HG02759 (cell line): ENCODE results near the gene EXD3.
"Not testable (repeated sequence)": the region's sequence is repeated elsewhere in the genome, so short reads cannot be mapped to it uniquely, and the experiment has no call there.

Source experiments
- ATAC-seq: cut with Tn5 transposase; IDR thresholded peaks from one replicate; pipeline ENCODE4 v1.9.1; 2021; ENCODE audit warnings: mild to moderate bottlenecking, moderate library complexity; ENCODE audit not compliant: unreplicated experiment

The EXD3 gene, protein sequence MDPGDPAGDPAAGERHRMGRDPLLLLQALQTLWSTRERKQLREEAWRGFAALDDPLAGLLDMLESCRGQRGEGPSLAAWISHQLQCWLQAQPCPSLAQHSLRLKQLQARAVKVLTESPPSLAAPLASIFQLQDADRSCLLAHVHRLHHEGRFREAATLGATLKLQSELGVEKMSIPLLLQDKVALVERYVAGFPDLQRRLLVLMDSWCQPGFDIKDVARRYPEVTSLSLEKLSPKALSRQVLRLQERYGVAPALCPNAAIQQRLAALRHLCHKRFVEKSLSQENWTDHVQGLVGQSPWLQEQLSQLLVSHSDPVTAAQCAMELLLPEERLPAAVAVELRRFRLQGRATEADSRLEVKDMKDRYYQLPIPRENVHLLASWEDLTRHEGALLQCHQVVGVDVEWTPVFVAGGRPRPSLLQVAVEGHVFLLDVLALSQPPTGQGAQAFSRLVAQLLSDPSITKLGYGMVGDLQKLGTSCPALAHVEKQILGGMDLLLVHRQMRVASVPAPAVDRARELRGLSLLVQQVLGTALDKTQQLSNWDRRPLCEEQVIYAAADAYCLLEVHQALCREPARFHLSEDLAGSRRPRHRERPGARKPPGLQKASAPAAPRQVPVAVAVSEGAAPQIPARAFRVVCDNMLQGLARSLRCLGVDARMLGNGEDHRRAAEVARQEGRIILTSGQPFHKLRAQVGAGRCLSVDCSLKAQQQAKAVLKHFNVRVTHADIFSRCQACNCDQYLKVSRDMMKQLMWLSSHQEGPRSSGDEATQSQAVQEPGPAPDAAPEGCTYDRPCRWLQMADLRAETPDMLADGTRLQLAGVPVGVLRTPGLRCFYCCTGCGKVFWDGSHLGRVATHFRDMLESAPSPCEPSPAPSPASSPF

DNA sequence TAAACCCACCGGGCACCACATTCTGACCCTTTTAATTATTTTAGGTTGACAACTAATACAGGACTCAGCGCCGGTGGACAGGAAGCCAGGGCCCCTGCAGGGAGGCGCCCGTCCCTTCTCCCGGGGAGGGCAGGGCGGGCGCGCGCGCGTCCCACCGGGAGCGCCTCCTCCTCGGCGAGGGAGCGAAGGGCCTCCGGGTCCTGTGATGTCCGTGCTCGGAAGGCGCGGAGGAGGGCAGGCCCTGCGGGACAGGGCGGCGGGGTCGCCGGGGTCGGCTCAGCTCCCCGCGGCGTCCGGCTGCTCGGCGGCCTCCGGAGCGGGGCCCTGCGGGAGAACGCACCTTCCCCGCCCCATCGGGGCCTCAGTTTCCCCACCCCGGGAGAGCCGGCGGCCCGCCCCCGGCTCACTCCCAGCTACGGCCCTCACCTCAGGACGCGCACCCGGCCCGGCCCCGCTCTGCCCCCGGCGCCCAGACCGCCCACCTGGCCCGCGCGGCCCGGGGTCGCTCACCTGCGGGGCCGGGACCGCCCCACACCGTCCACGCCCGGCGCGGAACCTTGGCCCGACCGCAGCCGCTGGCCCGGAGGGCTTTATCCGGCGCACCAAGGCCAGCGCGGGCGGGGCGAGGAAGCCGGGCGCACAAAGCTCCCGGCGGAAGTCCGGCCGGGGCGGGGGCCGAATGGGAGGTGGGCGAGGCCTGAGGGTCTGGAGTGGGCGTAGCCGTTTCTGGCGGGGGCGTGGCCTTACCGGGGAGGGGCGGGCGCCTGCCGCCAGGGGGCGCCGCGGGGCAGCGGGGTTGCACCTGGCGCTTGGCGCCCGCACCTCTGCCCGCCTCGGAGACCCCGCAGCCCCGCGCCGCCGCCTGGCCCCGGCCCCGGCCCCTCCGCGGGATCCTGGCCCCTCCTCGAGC lies at the start of gene EXD3, which contains the start of gene NOXA1:
Gene EXD3 (minus strand): TSS at position 559 of the 910 bp plus-strand sequence. CDS start 27,805 bp downstream, outside the sequence.
Gene NOXA1 (plus strand): TSS at position 790 of the 910 bp plus-strand sequence. CDS start 137 bp downstream, outside the sequence.
- peak; percentile 92 for ATAC-seq

DNA sequence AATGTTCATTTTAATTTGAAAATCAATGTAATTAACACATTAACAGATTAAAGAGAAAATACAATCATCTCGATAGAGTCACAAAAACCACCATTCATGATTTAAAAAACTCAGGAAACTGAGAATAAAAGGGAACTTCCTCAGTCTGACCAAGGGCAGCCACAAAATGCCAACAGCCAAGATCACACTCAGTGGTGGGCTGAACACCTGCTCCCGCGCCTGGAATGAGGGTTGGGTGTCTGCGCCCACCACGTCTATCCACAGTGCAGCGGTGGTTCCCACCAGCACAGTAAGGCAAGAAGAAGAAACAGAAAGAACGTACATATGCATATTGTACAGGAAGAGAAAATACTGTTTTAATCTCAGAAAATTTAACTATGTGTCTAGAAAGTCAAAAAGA lies 47.8 kb upstream of the EXD3 start:
- ATAC-seq: no peak

DNA sequence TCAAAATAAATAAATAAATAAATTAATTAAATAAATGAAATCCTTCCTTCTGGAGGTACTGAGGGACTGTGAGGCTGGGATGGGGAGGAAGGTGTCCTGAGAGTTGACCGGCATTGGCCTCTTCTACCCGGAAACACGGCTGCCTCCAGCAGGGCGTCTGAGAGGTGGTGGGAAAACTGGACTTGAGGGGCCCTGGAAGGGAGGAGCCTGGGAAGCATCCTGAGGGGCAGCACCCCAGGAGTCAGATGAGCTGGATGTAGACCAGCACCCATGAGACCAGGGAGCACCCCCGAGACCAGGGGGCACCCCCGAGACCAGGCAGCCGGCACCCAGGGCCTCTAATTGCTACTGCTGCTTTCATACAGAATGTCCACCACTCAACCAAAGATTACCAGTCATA lies 44.9 kb upstream of the EXD3 start:
- no peak for ATAC-seq

DNA sequence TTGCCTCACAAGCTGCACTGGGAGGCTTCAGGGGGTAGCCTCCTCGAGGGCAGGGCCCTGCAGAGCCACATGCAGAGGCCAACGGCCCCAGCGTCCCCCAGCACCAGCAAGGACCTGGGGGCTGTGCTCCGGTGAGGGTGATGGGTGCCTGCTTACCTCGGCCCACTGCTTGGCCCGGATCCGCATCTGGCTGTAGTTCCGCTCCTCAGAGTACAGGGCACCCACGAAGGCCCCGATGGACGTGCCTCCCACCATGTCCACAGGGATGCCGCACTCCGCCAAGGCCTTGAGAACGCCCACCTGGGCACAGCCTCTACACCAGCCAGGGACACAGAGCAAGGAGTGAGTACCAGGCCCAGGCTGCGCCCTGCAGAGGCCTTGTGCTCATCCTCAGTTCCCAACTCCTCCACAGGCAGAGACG lies 44.2 kb upstream of the EXD3 start:
- ATAC-seq: no peak

DNA sequence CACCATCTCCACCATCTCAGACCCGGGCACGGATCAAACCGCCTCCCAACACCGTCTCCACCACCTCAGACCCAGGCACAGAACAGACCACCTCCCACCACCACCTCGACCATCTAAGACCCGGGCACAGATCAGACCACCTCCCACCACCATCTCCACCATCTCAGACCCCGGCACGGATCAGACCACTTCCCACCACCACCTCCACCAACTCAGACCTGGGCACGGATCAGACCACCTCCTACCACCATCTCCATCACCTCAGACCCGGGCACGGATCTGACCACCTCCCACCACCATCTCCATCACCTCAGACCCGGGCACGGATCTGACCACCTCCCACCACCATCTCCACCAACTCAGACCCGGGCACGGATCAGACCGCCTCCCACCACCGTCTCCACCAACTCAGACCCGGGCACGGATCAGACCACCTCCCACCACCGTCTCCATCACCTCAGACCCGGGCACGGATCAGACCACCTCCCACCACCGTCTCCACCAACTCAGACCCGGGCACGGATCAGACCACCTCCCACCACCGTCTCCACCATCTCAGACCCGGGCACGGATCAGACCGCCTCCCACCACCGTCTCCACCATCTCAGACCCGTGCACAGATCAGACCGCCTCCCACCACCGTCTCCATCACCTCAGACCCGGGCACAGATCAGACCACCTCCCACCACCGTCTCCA lies 43.6 kb upstream of the EXD3 start:
- ATAC-seq: not testable (repeated sequence)

DNA sequence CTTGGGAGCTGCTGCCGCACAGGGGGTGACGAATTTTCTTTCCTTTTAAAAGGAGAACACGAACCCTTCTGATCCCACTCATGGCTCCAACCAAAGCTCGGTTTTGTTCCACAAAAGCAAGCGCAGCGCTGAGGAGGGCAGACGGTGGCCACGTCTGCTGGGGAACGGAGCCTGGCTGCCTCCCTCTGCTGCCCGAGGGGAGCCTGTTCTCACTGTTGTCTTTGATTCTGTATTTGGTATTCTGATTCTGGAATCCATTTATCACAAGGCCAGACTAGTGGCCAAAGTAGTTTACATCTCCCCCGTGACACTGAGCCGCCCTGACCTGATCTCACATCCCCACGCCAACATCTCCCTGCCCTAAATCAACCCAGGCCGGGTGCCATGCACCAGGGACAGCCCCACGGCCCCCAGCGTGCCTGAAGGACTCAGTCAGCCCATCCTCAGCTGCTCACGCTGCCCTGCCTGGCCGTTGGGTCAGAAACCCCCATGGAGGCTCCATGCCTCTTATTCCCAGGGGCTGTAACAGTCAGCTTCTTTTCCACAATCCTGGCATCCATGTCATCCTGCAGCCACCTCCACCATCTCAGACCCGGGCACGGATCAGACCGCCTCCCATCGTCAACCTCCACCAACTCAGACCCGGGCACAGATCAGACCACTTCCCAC lies 42.9 kb upstream of the EXD3 start:
- ATAC-seq: no peak

DNA sequence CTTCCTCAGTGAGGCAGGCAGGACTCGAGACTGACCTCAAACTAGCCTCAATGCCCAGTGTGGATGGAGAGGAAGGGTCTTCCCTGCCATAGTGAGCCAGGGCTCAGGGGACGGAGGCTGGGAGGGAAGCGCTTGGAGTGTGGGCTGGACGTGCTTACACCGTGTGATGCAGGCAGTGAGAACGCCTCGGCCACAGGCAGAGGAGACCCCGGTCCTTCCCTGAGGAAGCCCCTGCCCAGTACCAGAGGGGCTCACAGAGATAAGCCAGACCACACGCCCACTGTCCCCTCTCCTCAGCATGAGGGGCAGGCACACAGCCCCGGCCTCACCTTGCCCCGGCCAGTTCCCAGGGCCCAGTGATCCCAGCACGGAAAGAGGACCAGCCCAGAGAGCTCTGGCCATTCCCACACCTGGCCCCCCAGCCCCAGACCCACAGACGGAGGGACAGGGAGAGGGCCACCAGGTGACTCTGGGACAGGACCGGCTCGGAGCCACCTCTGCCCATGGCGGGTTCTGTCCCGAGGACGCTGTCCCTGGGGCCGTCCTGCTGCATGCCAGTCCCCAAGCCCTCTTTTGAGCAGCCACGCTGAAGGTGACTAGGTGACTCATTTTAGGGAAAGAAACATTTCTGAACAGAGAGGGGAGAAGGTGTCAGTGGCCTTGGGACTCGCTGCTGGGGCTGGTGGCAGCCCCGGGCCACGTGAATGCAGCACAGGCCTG lies 42.2 kb upstream of the EXD3 start:
- no peak for ATAC-seq

DNA sequence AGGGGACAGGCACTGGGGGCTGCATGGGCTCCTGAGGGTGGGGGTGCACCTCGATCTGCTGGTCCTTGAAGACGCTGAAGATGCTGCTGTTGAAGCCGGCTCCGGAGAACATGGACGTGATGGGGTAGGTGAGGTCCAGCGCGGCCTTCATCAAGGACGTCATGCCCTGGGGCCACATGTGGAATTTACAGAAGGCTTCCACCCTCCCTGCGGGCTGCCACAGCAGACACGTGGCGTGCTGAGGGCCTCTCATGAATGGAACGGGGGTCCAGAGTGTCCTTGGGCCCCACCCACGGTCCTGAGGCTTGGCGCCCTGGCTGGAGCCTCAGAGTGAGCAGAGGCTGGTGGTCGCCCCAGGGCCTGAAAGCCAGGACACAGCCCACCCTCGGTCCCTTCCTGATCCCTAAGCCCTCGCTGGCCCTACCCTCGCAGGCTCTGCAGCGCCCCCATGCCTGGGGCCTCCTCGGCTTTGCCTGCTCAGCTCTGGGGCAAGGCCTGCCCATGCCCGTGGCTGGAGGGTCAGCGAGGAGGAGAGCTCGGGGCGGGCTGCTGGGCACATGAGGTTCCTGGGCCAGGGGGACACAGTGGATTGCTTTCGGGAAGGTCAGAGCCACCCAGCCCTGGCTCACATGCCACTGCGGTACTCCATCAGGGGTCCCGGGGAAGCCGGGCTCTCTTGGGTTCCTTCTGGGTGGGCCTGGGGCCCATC lies 41.5 kb upstream of the EXD3 start:
- no peak for ATAC-seq

DNA sequence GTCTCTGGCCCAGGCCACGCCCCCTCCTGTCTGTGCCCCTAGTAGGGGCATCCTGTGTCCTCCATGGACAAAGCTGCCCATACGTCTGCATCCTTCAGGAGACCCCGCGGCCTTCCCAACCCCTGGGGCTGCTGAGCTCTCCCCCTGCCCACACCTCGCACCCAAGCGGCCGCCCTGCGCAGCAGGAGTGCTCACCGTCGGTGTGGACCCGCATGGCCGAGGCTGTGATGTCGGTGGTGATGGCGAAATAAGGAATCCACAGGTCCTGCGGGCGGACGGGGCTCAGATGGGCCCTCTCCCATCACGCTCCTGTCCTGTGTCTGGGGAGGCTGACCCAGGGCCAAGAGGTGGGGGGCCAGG lies 40.9 kb upstream of the EXD3 start:
- no peak for ATAC-seq

DNA sequence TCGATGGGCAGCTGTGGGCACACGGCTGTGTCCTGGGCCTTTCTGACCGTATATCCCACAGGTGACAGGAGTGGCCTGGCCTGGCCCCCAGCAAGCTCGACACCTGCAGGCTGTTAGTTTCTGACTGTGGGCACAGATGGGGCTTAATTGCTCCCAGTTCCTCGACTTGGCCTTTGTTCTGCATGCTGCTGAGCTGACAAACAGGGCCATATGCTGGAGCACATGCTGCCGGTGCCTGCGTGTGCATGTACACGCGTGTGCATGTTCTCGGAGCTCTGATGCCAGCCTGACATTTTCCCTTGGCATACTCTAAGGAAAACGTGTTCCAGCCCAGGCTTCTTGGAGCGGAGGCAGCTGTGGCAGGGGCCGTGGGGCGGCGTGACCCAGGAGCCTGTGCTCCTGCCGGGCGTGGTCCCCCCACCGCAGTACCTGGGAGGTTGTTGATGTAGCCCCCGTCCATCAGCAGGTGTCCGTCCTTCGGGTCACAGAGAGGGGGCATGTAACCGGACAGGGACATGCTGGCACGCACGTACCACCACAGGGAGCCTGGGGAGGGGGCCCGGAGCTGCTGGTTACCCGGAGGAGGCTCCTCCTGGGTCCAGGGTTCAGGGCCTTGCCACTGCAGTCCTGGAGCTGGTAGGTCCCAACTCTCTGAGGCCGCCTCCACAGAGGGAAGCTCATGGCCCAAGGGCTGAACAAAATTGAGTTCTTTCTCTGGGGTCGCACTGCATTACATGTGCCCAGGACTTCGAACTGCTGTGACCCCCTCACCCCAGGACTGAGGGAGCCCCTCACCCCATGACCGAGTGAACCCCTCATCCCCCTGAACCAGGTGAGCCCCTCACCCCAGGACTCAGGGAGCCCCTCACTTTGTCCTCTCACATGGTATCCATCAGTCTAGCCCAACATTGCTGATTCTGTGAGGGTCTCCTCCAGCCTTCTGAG lies 40.3 kb upstream of the EXD3 start:
- ATAC-seq: no peak

DNA sequence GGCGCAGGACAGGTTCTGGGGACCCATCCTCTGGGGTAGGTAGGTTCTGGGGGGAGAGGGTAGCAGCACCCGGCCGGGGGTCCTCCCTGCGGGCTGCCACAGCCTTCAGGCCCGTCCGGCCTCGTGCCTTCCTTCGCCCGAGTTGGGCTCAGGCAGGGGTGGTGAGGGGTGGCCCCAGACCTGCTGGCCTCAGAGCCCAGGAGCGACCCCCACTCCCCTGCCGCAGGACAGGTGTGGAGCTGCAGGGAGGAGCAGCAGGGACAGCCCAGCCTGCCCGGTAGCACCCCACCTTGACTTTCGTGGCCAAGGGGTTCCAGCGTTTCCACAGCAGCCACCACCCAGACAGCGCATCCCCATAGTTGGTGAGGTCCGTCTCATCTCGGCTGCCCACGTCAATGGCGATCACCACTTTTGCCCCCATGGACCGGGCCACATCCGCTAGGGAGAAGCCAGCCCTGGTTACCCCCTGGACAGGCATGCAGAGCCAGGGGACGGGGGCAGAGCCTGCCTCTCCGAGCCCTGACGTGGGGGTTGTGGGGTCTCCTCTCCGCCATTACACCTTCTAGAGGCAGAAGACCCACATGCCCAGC lies 39.5 kb upstream of the EXD3 start:
- no peak for ATAC-seq

DNA sequence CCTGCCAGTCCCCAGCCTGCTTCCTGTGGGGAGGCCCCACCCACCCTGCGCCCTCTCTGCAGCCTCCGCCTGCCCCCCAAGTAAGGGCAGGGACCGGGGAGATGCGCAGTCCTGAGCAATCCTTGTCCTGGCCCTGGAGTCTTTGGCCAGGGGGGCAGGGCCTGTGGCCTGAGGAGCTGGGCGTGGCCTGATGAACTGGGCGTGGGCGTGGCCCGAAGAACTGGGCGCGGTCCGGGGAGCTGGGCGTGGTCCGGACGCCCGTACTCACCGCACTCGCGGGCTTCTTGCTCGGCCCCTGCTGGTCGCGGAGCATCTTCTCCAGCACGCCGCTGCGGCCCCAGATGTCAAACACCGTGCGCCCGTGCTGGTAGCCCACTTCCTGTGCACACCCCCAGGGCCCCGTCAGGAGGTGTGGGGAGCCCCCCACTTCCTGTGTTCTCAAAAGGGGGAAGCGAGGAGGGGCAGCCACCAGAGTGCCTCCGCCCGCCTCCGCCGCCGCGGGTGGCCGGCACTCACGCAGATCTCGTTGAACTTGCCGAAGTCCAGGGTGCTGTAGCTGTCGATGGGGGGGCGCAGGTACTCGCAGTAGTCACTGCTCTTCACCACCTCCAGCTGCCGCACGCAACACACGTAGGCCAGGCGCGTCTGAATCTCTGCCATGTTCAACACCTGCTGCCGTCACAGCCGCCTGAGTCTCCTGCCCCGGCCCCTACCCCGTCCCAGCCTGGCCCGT lies 38.9 kb upstream of the EXD3 start:
- peak; percentile 57 for ATAC-seq

DNA sequence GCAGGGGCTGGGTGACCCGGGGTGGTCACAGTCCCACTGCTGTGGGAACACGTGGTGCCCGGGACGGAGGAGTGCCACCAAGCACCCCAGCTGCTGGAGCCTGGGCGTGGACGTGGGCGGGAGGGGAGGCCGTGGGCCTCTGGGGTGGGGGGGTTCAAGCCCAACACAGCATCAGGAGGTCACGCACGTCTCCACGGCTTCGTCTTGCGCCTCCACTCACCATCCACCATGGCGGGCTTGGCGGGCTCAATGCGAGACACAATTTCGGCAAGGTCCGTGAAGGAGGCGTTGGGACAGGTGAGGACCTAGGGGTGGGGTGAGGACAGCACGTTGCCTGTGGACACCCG lies 38.3 kb upstream of the EXD3 start:
- ATAC-seq: no peak

DNA sequence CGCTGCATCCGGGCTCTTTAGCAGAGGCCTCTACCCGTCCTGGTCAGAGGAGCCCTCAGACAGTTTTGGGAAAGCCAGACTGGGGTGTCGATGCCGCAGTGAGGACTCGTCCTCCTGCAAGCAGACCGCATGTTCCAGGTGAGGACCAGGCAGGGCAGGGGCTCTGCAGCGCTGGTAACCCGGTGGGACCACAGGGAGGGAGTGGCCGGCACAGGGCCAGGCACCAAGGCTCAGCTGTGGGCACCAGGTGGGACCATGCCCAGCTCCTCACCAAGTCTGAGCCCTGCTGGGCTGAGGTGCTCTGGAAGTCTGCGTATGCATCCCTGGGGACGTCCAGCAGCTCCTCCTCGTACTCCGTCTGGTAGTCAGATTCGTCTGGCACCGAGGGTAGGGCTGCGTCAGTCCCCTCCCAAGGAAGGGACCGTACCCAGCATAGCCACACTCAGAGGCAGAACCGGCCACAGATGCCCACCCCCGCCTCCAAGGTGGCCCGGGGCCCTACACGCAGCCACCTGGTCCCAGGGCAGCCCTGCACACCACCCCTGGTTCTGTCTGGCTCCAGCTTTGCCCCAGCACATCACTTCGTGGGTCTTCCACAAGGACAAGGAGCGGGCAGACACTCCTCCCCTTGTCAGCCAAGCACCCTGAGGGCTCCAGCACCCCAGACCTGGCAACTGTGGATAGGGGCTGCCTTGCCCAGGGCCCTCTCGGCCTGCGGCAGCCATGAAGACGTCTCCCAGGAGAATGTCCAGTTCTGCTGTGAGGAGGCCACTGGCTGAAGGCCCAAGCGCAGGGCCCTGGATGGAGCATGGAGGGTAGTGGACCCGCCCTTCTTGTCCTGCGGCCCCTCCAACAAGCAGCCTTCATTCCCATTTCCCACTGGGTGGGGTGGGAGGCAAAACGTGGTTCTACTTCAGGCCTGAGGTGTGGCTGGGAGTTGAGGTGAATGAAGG lies 37.7 kb upstream of the EXD3 start:
- no peak for ATAC-seq
